Endodermal cell (in vitro differentiated cells): ENCODE results near the gene LSMEM2. TPM values are rescaled to one million over a fixed set of nuclear protein-coding genes. Genes with fewer than 3 reads are reported as not detected.

ENCODE experiments used
- DNase-seq: peaks from one replicate; pipeline ENCODE4 v3.0.0-alpha.2; 2017
- H3K27ac ChIP-seq: 2 replicates; pipeline ENCODE4 v1.5.1; 2013; ENCODE audit warnings: mild to moderate bottlenecking, low read depth, low read length, moderate library complexity
- H3K27me3 ChIP-seq: 2 replicates; pipeline ENCODE4 v1.6.1; 2013; ENCODE audit warnings: mild to moderate bottlenecking, low read length, moderate library complexity; ENCODE audit not compliant: insufficient read depth, control insufficient read depth, poor library complexity, severe bottlenecking
- H3K36me3 ChIP-seq: 2 replicates; pipeline ENCODE4 v1.7.0; 2013; ENCODE audit warnings: mild to moderate bottlenecking, low read length, moderate library complexity; ENCODE audit not compliant: control insufficient read depth, insufficient read depth
- H3K4me1 ChIP-seq: one replicate; pipeline ENCODE4 v1.7.0; 2013; ENCODE audit warnings: low read length; ENCODE audit not compliant: control insufficient read depth, insufficient read depth
- H3K4me3 ChIP-seq: 2 replicates; pipeline ENCODE4 v1.5.1; 2013; ENCODE audit warnings: mild to moderate bottlenecking, low read length, moderate library complexity
- H3K9ac ChIP-seq: 2 replicates; pipeline ENCODE4 v1.6.1; 2013; ENCODE audit warnings: mild to moderate bottlenecking, low read length, moderate library complexity; ENCODE audit not compliant: poor library complexity, severe bottlenecking; ENCODE audit errors: extremely low read depth
- H3K9me3 ChIP-seq: 2 replicates; pipeline ENCODE4 v1.6.1; 2013; ENCODE audit warnings: mild to moderate bottlenecking, low read length, moderate library complexity; ENCODE audit not compliant: control insufficient read depth
- H3K27ac Mint-ChIP-seq: 2 replicates; pipeline ENCODE4 v1.8.0; 2020; ENCODE audit warnings: mixed read lengths
- H3K27me3 Mint-ChIP-seq: 2 replicates; pipeline ENCODE4 v1.8.0; 2021; ENCODE audit warnings: mild to moderate bottlenecking, mixed read lengths; ENCODE audit not compliant: insufficient read depth
- H3K36me3 Mint-ChIP-seq: 2 replicates; pipeline ENCODE4 v1.8.0; 2020; ENCODE audit warnings: low read depth, mixed read lengths
- H3K4me1 Mint-ChIP-seq: 2 replicates; pipeline ENCODE4 v1.8.0; 2020; ENCODE audit warnings: mixed read lengths
- H3K4me3 Mint-ChIP-seq: 2 replicates; pipeline ENCODE4 v1.8.0; 2020; ENCODE audit warnings: mild to moderate bottlenecking, moderate library complexity, mixed read lengths
- H3K9me3 Mint-ChIP-seq: 2 replicates; pipeline ENCODE4 v1.8.0; 2020; ENCODE audit warnings: mild to moderate bottlenecking, mixed read lengths
- WGBS, 2 experiments: methylation state at CpG; one replicate each; pipeline versions ENCODE4 v1.1.5 to v1.1.7; 2013; ENCODE audit warnings: missing lambda C conversion rate in 2 of 2, mixed read lengths in 1 of 2; ENCODE audit not compliant: insufficient coverage in 1 of 2, insufficient read length in 1 of 2; 5-methylcytosine and 5-hydroxymethylcytosine counted together
- total RNA-seq, 2 donors: library from RNA; stranded (reverse); fragmentation: NEBNext Ultra II Directional in 1 of 2; extraction: Animal tissue kit (Norgen Biotek cat#: 25700) in 1 of 2; gene quantifications; 2 replicates in 1 of 2; 3 replicates in 1 of 2; pipeline ENCODE4 v1.2.1, GENCODE V29; 2021
- TF ChIP-seq, protein P1 (sequence below): fragments of 200-600 bp; sonication (generic); conservative IDR thresholded peaks from 2 replicates; pipeline ENCODE4 v1.5.0; 2021; ENCODE audit warnings: antibody characterized with exemption, mild to moderate bottlenecking

The LSMEM2 gene
- total RNA-seq, 2 donors from 2014 or later: not detected

DNA sequence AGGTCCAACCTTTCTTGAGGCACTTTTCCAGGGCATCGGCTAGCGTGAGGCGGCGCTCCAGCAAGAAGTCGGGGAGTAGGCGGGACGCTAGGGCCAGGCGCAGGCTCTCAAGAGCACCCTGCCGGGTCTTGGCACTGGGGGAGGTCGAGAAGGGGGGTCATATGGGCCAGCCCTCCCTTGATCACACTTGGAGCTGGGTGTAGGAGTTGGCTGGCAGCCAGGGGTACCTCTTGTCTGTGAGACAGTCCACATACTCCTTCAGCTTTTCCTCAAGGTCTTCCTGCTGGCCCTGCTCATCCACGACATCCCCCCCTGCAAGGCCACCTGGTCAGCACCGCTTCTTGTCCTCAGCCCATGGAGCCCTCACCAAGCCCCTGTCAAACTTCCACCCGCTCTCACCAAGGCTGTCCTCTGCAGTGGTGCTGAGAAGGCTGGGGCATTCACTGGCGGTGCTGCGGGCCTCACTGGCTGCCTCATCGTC is 11.3 kb downstream of the LSMEM2 start:
- Histone ChIP-seq H3K27ac (no peak overlapping the region), H3K4me3 (no peak overlapping the region), H3K9me3 (no peaks in the 10 kb centered on the region), H3K4me1 (no peaks in the 10 kb centered on the region), H3K27me3 (no peaks in the 10 kb centered on the region), H3K36me3 (peaks cover 29% of the 10 kb centered on the region), H3K9ac (no peak overlapping the region)
- Mint-ChIP-seq H3K4me3 (no peak overlapping the region), H3K4me1 (peaks cover 11% of the 10 kb centered on the region), H3K27ac (no peak overlapping the region), H3K9me3 (no peaks in the 10 kb centered on the region), H3K27me3 (no peaks in the 10 kb centered on the region), H3K36me3 (peaks cover 30% of the 10 kb centered on the region)
- 92 to 95% methylated on average over 12 to 16 of the region's 16 CpGs for WGBS, 2 experiments
- TF ChIP-seq, protein P1, sequence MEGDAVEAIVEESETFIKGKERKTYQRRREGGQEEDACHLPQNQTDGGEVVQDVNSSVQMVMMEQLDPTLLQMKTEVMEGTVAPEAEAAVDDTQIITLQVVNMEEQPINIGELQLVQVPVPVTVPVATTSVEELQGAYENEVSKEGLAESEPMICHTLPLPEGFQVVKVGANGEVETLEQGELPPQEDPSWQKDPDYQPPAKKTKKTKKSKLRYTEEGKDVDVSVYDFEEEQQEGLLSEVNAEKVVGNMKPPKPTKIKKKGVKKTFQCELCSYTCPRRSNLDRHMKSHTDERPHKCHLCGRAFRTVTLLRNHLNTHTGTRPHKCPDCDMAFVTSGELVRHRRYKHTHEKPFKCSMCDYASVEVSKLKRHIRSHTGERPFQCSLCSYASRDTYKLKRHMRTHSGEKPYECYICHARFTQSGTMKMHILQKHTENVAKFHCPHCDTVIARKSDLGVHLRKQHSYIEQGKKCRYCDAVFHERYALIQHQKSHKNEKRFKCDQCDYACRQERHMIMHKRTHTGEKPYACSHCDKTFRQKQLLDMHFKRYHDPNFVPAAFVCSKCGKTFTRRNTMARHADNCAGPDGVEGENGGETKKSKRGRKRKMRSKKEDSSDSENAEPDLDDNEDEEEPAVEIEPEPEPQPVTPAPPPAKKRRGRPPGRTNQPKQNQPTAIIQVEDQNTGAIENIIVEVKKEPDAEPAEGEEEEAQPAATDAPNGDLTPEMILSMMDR: no peak
- DNase-seq: peak; percentile 31

DNA sequence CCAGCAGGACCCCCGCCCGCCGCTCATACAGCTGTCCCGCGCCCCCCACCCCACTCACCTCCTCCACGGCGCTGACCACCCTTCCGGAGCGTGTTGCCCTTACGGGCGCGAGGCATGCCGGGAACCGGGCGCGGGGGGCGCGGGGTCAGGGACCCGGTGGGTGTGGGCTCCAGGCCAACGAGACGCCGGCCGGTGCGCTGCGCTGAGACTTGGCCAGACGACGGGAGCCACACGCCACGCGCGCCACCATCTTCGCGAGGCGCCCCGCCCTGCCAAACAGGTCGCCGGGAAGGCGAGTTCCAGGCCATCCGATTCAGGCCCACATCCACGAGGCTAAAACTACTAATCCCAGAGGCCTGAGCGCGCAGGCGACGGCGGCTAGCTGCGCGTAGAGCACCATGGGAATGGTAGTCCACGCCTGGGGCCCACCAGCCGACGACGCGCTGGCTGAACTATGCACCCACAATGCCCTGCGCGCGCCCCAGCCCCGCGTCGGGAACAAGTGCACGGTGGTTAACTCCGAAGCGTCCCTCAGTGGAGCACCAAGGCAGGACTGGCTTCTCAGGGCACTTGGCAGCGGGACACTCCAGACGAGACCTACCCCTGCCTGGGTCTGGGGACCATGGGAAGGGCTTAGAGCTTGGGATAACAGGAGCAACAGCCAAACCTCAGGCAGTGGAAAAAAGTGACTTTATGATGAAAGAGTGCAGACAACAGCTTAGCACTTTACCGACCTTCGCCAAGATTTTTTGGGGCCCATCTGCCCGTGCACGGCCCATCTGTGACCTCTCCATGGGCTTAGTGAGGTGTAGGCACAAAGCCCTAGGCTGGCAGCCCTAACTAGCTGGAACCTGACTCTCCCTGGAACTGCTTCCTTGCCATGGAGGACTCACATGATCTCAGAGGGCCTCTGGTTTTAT is 13.5 kb downstream of the LSMEM2 start, which contains the start of gene IFRD2:
Gene IFRD2, minus strand, starts transcription at position 271 of the 920 bp plus-strand sequence. Its CDS starts 155 bp downstream, at position 116.
- Histone ChIP-seq H3K9ac (peak within 1 kb of the TSS; percentile 57), H3K4me3 (peak within 1 kb of the TSS; percentile 80), H3K27ac (peak within 1 kb of the TSS; percentile 35), H3K36me3 (peaks cover 25% of the 10 kb centered on the region), H3K4me1 (no peaks in the 10 kb centered on the region), H3K27me3 (no peaks in the 10 kb centered on the region), H3K9me3 (no peaks in the 10 kb centered on the region)
- peak within 1 kb of the TSS; percentile 74 for H3K4me3 Mint-ChIP-seq
- DNase-seq: peak; percentile 99
- H3K9me3 Mint-ChIP-seq: no peaks in the 10 kb centered on the region
- H3K4me1 Mint-ChIP-seq: peaks cover 11% of the 10 kb centered on the region
- WGBS, 2 experiments: 5 to 7% methylated on average over 41 to 67 of the region's 67 CpGs
- peaks cover 31% of the 10 kb centered on the region for H3K36me3 Mint-ChIP-seq
- TF ChIP-seq, protein P1: no peak
- no peaks in the 10 kb centered on the region for H3K27me3 Mint-ChIP-seq
- peak within 1 kb of the TSS; percentile 98 for H3K27ac Mint-ChIP-seq

DNA sequence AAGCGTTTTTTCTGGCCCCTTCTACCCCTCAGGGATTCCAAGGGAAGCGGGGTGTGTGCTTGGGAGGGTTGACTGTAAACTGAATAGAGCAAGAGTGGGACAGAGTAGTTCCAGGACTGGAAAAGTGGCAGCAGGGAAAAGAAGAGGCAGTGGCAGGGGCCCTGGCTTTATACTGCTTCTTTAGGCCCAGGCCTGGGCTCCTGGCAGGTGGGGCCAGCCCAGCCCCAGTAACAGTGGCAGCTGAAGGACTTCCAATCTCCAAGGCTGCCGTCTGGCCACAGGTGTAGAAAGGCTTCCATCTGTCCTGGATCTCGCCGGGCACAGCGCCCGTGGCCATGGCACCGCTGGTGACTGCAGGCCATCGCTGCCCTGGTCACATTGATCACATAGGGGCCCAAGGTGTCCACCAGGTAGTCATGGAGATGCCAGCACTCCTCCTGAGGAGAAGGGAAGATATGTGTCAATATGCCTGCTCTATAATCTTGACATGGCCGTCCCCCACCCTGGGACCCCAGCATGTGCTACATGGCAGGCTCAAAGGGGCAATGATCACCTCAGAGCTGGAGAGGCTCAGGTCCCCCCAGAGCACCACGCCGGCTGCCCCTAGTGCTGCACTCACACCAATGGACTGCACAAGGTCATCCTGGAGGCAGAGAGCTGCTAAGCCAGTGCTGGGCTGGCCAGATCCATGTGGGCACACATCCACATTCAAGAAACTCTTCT is 14.4 kb downstream of the LSMEM2 start:
- Mint-ChIP-seq H3K27me3 (no peaks in the 10 kb centered on the region), H3K4me3 (peak overlapping the region; percentile 74), H3K36me3 (peaks cover 26% of the 10 kb centered on the region), H3K27ac (peak overlapping the region; percentile 98), H3K4me1 (peaks cover 11% of the 10 kb centered on the region), H3K9me3 (no peaks in the 10 kb centered on the region)
- Histone ChIP-seq H3K9me3 (no peaks in the 10 kb centered on the region), H3K27ac (peak overlapping the region; percentile 25), H3K27me3 (no peaks in the 10 kb centered on the region), H3K4me3 (no peak overlapping the region), H3K9ac (no peak overlapping the region), H3K36me3 (peaks cover 17% of the 10 kb centered on the region), H3K4me1 (no peaks in the 10 kb centered on the region)
- TF ChIP-seq, protein P1: no peak
- DNase-seq: peak; percentile 38
- WGBS, 2 experiments: 91 to 92% methylated on average over 10 to 12 of the region's 12 CpGs
